Ramos (cell line): Measurements from ENCODE around the gene POLR3B.

Experiments used
- in situ Hi-C: fragments of 300-500 bp; cut with MboI; formaldehyde crosslinking; loops from one replicate; pipeline ENCODE4 v1.14.3; 2022; ENCODE audit warnings: low sequenced_read_pairs; ENCODE audit not compliant: unreplicated experiment

The POLR3B gene

DNA sequence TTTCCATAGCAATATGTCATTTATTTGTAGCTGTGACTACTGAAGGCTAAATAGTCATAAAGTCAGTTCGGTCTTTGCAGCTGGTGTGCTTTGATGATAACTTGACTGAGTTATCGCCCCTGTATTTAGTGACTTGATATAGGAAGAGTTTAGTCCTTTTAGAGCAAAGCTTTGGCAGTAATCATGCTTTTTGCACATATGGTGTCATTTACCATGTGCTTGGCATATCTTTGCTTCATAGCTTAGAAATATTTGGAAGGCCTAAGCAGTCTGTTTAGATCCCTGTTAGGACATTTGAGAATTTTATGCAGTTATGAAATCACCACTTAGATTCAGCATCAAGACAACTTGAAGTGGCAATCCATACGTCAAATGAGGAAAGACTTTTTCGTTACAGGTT is 31.6 kb downstream of the POLR3B start:
- in situ Hi-C loops, result loop anchor here (10.0 to 25.0 kb wide), 2 partner anchors 448 to 526 kb away; no protein-coding TSS in a partner anchor

DNA sequence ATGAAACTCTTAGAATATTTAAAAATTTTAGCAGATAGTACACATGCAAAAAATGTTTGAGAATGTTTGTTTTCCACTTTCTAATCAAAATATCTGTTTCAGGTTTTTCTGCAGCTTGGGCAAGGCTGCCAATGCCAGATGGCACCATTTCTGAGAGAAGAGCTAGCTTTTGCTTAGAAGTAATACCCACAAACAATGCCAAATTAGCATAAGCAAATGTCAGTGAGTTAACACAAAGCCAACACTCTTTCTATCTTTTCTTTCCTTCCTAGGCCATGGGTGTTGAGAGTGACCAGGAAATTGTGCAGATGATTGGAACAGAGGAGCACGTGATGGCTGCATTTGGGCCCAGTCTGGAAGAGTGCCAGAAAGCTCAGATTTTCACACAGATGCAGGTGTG is 35.2 kb downstream of the POLR3B start:
- in situ Hi-C loops, result loop anchor here (25.0 kb wide), 1 partner anchor 445 kb away; no protein-coding TSS in a partner anchor

DNA sequence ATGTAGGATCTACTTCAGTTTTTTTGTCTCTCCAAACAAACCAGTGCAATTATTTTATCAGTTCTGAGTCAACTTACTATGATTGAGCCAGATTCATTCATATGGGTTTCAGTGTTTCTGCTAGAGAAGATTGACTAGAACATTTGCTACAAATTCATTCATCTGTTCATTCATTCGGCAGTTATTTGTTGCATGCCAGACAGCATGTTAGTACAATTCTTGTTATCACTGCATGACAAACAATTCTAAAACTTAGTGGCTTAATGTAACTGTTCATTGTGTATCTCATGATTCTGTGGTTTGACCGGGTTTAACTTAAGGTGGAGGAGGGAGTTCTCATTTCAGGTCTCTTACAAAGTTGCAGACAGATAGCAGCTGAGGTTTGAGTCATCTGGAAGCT is 52.3 kb downstream of the POLR3B start:
- in situ Hi-C loops, result no loop called here

DNA sequence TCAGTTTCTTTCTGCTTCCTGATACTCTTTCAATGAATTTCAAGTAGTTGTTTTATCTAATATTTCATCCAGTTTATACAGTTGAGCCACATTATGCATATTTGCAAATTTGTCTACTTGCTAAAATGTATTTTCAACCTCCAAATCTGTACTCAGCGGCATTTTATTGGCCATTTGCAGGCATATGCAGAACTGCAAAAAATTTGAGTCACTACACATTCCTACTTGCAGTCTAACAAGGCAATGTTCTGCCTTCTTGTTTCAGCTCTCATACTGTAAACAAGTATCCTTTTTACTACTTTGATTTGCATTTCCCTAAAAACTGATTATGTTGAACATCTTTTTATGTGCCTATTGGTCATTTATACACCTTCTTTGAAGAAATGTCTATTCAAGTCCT is 55.0 kb downstream of the POLR3B start:
- in situ Hi-C loops, result no loop called here

DNA sequence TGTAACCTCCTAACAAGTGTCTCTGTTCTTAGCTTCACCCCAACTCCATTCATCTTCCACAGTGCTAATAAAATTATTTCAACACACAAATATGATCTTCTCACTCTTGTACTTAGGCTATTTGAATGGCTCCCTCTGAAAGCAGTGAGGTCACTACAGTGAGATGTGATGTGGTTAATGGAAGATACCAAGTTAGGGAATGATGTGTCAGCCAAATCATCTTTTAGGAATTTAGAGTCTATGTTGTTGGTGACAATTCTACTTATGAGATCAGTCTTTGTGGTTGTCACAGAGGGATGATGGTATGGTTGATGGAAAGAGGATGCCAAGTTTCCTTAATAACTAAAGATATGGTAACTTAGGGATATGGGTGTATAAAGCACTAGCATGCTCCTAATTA is 57.6 kb downstream of the POLR3B start:
- in situ Hi-C loops, result no loop called here

DNA sequence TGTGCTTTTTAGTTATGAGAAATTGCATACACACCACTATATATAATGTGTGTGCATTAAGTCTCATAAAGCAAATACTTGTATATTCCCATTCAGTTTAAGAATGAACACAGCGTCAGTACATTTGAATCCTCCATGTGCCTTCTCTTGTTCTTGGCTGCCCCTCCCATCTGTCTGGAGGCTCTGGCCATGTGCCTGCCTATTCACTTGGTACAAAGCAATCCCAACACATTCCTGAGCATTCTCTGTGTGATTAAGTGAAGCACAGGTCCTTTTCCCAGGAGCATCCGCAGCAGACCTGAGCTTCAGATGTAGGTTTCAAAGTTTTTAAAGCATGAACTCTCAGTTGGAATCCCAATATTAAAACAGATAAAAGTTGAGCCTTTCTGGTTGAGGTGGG is 58.7 kb downstream of the POLR3B start:
- in situ Hi-C loops, result no loop called here

DNA sequence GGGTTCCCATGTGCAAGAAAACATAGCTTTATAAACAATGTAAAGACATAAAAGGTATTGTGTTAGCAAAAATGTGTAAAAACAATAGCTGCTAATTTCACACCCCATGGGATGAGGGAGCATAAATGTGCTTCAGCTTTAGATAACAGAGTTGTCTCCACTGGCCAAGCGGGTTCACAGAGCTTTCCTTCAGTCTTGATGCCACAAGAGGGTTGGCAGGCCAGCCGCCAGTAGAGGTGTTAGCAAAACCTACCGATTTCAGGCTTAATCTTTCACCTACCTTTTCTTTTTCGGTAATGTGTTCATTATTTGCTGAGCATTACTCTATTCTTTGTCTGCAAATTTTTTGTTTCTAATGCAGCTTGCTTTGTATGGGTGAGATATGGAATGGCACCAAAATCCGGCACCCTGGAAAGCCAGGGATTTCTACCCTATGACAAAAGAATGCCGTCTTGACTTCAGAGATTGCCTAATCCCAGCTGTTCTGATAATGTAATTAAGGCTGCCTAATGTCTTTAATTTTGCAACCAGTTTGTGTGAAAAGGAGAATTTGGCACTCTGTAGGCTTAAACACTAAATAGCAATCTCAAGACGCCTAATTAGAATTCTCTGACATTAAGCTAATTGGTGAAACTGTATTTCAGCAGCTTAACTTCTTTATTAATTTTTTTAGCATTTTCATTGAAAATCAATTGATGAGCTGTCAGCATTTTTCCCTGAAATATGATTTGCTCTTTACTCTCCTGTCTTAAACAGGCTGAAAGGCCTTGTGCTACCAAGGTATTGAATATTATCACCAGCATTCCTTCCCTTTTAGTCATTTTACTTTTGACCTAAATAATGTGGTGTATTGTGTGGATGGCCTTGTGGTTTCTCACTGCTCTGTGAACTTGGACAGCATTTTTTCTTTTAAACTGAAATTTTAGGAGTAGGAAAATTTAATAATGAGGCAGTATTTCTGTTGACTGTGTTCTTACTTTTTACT is 60.7 kb downstream of the POLR3B start:
- in situ Hi-C loops, result no loop called here

DNA sequence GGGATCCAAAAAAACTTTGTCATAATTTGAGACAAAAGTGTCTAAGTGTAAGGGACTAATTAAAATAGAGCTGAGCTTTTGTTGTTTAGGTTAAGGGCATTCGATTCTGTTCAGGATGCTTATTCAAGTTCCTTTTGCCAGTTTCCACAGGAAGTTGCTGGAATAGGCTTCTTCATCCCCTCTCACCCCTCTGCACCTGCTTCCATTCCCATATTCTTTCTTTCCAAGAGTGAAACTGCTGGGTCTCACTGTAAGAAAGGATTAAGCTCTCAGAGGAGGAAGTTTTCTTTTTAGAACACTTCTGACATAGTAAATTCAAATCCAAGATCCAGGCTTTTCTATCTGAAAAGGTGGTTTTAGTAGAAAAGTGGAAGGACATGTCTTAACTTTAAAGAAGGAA is 61.4 kb downstream of the POLR3B start:
- in situ Hi-C loops, result no loop called here

DNA sequence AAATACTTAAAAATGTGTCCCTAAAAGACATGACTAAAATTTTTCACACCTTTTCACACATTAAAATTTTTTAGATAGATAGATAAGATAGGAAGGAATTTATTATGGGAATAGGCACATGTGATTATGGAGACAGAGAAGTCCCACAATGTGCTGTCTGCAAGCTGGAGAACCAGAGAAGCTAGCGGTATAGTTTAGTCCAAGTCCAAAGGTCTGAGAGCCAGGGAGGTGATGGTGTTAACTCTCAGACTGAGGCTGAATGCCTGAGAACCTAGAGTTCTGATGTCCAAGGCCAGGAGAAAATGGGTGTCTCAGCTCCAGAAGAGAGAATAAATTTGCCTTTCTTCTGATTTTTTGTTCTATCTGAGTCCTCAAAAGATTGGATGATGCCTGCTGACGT is 65.7 kb downstream of the POLR3B start:
- in situ Hi-C loops, result no loop called here

DNA sequence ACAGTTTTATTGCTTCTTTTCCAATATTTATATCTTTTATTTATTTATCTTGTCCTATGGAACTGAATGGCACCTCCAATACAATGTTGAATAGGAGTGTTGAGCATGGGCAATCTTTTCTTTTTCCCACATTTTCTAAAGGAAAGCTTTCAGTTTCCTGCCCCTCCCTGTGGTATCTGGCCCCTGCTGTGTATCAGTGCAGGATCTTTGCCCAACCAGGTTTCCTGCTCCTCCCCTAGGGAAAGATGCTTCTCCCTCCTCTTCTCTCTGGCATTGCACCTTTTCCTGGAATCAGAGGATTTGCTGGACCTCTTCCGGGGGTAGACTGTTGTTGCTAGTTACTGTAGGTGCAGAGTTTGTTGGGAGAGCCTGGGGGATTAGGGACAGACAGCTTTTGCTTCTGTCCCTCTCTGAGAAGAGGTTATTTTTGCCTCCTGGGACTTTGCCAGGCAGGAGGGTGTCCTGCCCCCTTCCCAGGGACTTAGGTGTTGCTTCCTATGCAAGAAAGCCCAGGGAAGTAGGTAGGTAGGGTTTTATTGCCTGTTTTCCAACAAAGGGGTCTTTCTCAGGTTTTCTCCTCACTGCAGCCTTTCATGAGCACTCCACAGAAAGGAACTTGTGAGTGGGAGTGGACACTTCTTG is 67.6 kb downstream of the POLR3B start:
- in situ Hi-C loops, result no loop called here

DNA sequence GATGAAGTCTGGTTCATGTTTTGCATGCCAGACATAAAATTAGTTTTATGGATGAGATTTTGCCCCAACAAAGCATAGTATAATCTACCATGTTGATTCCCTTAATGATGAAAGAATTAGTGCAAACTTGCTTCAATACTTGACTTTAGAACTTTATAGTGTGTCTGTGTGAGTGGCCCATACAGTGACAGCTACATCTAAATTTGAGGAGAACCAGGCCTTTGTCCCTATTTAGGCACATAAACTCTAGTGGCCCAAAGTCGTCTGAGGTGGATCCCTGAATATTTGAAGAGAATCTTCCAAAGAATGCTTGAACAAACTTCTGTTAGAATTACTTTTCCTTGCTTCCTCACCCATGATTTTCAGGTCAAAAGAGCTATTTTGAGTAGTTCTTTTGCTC is 70.4 kb downstream of the POLR3B start:
- in situ Hi-C loops, result no loop called here

DNA sequence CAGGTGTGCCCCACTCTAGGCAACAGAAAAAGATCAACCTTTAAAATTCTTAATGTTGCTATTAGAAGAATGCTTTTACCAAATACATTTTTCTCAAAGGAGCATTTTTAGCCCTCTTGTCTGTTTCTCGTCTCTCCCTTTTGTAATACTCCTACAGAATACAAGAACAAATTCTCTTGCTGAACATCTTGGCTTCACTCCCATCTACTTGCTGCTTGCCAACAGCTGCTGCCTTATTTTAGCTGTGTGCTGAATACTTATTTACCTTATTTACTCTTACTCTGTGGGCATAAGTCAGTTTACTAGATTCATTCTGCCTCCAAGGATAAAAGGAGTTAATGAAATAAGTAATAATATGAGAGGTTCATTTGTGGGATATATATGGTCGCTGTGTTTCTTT is 70.8 kb downstream of the POLR3B start:
- in situ Hi-C loops, result no loop called here

DNA sequence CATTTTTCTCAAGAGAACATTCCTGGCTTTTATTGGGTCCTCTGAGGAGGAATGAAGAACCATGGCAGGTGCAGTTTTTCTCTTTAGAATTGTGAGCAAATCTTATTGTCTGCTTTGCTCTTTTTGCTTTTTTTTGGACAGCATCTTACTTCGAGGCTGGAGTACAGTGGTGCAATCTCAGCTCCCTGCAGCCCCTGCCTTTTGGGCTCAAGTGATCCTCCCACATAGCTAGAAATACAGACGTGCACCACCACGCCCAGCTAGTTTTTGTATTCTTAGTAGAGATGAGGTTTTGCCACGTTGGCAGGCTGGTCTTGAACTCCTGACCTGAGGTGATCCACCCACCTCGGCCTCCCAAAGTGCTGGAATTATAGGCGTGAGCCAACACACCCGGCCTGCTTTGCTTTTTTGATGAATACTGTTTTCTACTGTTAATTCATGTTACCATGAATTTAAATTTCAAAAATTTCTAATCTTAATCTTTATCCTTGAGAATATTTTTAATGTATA is 71.5 kb downstream of the POLR3B start:
- in situ Hi-C loops, result no loop called here

DNA sequence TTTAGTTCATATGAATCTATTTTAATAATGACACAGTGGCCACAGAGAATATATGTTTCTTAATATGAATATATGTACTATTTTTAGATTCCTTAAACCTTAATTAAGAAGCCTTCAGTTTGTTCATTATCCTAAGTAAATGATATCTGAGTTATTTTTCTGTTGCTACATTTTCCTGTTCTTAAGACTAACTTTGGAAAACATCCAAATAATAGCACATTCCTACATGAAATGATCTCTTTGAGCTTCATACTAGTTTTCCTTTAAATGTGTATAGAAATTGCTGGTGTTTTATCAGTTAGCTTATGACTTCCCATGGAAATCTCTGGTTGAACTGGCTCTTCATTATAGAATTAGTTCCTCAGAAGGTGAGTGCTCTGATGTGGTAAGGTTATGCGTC is 72.1 kb downstream of the POLR3B start:
- in situ Hi-C loops, result no loop called here

DNA sequence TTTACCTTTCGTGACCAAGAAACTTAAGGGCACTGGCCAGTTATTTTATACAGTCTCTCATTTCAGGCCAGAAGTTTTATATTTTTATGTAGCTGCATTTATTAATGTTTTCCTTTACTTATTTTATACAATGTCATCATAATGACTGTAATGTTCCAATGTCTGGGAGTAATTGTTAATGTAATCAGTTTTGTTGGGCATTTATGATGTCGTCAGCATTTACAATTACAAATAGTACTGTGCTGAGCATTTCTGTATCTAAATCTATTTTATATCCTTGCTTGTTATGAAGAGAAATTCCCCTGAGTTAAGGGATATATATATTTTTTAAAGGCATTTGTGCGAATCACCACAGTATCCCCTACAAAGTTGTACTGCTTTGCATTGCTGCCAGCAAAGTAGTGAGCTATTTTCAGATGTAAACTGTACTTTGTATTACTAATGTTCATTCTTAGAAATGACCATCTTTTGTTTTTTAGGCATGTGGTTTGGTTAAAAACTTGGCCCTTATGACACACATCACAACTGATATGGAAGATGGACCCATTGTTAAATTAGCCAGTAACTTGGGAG is 74.4 kb downstream of the POLR3B start:
- in situ Hi-C loops, result no loop called here

DNA sequence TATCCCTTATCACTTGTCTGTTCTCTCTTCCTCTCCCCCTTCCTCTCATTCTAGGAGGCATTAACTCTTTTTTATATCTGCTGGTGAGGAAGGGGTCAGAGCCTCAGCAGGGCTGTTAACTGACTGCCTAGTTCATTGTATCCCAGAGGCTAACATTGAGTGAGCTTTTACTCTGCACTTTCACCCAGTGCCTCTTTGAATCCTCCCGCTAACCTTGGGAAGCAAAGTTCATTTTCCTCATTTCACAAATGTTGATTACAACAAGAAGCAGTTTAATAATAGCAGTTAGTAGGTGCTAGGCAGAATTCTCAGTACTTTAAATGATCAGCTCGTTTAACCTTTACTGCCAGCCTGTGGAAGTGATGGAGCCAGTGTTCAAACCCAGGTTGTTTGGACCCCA is 75.5 kb downstream of the POLR3B start:
- in situ Hi-C loops, result no loop called here

DNA sequence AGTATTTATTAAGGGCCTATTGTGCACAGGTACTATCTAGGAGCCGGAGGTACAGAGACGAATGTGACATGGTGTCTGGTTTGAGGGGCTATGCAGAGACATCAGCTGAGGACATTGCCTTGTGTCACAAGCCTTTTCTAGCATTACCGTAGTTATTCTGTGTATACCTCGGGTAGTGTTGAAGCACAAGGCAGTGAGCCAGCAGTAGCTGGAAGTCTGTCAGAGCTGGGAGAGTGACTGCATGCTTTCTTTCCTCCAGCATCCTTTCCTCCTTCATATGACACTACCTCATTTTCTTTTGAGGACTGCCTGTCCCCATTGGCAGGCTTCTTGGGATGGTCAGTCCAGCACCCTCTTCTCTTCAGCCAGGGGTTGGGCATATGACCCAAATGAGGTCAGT is 77.0 kb downstream of the POLR3B start:
- in situ Hi-C loops, result no loop called here

DNA sequence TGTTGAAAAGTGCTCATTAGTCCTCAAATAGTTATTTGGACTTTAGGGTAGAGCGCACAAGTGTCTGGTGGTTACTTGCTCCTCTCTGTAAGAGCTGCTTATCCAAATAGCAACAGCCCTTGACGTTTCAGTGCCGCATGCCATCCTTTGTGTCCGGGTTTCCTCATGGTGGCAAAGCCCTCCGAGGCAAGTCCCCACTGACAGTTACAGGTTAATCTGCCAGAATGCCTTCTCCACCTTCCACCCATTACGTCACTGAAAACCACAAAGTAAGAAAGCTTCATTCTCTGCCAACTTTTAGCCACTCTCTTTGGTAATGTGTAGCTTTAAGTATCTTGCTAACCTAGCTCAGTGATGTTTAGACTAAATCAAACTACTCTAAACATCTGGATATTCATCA is 78.6 kb downstream of the POLR3B start:
- in situ Hi-C loops, result no loop called here

DNA sequence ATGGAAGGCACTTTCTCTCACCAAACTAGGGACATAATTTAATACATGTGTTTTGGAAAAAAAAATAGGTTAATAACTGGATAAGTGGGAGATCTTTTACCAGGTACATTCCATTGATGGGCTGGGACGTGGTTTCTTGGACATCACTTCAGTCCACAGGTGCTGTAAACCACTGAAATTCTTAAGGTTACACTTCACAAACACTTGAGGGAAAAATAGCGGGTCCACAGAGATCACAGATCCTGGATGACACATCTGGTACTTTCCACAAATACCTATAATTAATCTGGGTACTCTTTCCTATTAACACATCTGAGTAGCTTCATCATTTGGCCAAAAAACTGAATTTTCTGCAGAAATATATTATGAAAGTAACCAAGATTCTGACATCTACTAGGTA is 85.0 kb downstream of the POLR3B start:
- in situ Hi-C loops, result no loop called here

DNA sequence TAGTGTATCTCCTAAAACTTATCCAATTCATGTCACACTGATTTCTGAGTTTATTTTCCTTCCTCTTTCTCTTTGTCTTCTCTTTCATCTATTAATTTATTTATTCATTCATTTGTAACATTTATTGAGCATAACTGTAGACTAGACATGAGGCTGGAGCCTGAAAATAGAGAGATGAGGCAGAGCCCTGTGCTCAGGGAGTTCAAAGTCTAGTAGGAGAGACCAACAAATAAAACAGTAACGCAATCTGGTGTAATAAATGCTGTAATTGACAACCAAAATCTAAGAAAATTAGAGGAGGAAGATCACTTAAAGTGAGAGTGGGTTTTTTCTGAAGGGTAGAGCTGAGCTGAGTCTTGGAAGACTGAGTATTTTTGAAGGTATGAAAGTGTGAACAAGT is 87.5 kb downstream of the POLR3B start:
- in situ Hi-C loops, result no loop called here

DNA sequence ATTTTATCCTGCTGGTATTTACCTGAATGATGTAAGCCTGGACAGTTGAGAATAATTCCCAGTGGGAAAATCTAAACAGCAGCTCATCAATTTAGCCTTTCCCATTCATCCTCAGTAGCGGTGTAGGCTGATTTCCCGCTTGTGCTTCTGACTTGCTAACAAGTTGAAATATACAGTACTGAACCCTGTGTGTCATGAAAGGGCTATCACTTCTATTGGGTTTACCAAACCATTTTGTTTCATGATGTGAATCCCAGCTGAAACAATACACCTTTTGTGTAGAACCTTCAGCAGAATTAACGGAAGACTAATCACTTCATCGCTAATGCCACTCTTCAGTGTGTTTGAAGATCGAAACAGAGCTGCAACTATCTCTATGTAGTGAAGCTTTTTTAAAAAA is 88.4 kb downstream of the POLR3B start:
- in situ Hi-C loops, result no loop called here
